HFF-Myc (cell line): ENCODE data around the gene GGT6.

Experiments used
- DNase-seq: peaks from one replicate; pipeline ENCODE4 v3.0.0-alpha.2; 2011; ENCODE audit warnings: low read depth; ENCODE audit errors: extremely low read depth
- H3K4me3 ChIP-seq: replicated peaks from 2 replicates; pipeline ENCODE4 v1.5.1; 2011; ENCODE audit warnings: low read depth, mild to moderate bottlenecking, control low read depth, low read length
- CTCF ChIP-seq: IDR thresholded peaks from 2 replicates; pipeline ENCODE4 v1.5.1; 2012; ENCODE audit warnings: mild to moderate bottlenecking, low read depth, low read length, control low read depth; ENCODE audit errors: missing control alignments

The GGT6 gene

GRCh38 chr17:4522661-4523060 is 37.7 kb downstream of the GGT6 start:
- no peak overlapping the region for H3K4me3 ChIP-seq
- TF ChIP-seq CTCF, result no peak
- no peak for DNase-seq

GRCh38 chr17:4520894-4521600 is 39.3 kb downstream of the GGT6 start:
- no peak for DNase-seq
- no peak overlapping the region for H3K4me3 ChIP-seq
- TF ChIP-seq CTCF, result no peak

- TF ChIP-seq CTCF, result no peak
- H3K4me3 ChIP-seq, result no peak overlapping the region
- no peak for DNase-seq
These were observed 40.1 kb downstream of the GGT6 start for GRCh38 chr17:4520060-4520893.

GRCh38 chr17:4519361-4519788 is 41.0 kb downstream of the GGT6 start:
- no peak for TF ChIP-seq CTCF
- no peak overlapping the region for H3K4me3 ChIP-seq
- DNase-seq, result no peak

GRCh38 chr17:4518901-4519300 is 41.5 kb downstream of the GGT6 start:
- no peak overlapping the region for H3K4me3 ChIP-seq
- no peak for TF ChIP-seq CTCF

GRCh38 chr17:4516735-4517134 is 43.6 kb downstream of the GGT6 start:
- no peak for TF ChIP-seq CTCF
- H3K4me3 ChIP-seq, result no peak overlapping the region
- no peak for DNase-seq

More at GRCh38 chr17:4518901-4519300, 41.5 kb downstream of the GGT6 start:
- no peak for DNase-seq
